CD4-positive, CD25-positive, alpha-beta regulatory T cell (primary cell): ENCODE results near the gene FEV. TPM values are rescaled to one million over a fixed set of nuclear protein-coding genes. Genes with fewer than 3 reads are reported as not detected.

Source experiments
- ATAC-seq, 2 donors: fragments of 150-1000 bp; cut with Tn5 transposase; one replicate each; pipeline ENCODE4 v1.10.0; 2021; ENCODE audit warnings: low read depth in 2 of 2, moderate number of reproducible peaks in 2 of 2, moderate library complexity in 1 of 2
- DNase-seq, 3 donors: peaks; one replicate each; pipeline versions ENCODE4 v3.0.0 to v3.0.0-alpha.2; 2012 to 2022; ENCODE audit warnings: mixed read lengths in 1 of 3
- H3K27ac ChIP-seq: one replicate; pipeline ENCODE4 v1.7.0; 2013; ENCODE audit warnings: mild to moderate bottlenecking, low read length; ENCODE audit not compliant: insufficient read depth, poor library complexity, severe bottlenecking
- H3K27me3 ChIP-seq: one replicate; pipeline ENCODE4 v1.7.0; 2013; ENCODE audit warnings: low read length; ENCODE audit not compliant: control insufficient read depth, insufficient read depth
- H3K36me3 ChIP-seq: one replicate; pipeline ENCODE4 v1.7.0; 2013; ENCODE audit warnings: mild to moderate bottlenecking, low read length, moderate library complexity; ENCODE audit not compliant: control insufficient read depth, insufficient read depth
- H3K4me1 ChIP-seq: 2 replicates; pipeline ENCODE4 v1.7.0; 2013; ENCODE audit warnings: mild to moderate bottlenecking, low read length; ENCODE audit not compliant: insufficient read depth, control insufficient read depth, poor library complexity, severe bottlenecking
- H3K4me3 ChIP-seq: one replicate; pipeline ENCODE4 v1.7.0; 2013; ENCODE audit warnings: low read depth, mild to moderate bottlenecking, low read length, moderate library complexity
- H3K9me3 ChIP-seq, 2 experiments: 1 replicate in 1 of 2; 2 replicates in 1 of 2; pipeline ENCODE4 v1.7.0; 2013; ENCODE audit warnings: low read length in 2 of 2, mild to moderate bottlenecking in 1 of 2, moderate library complexity in 1 of 2; ENCODE audit not compliant: control insufficient read depth in 2 of 2
- H3K27ac Mint-ChIP-seq, 3 donors: one replicate each; pipeline ENCODE4 v1.8.0; 2020 to 2022; ENCODE audit warnings: mild to moderate bottlenecking in 3 of 3, mixed read lengths in 3 of 3, moderate library complexity in 2 of 3
- H3K27me3 Mint-ChIP-seq: one replicate; pipeline ENCODE4 v1.8.0; 2022; ENCODE audit warnings: mild to moderate bottlenecking, mixed read lengths
- H3K36me3 Mint-ChIP-seq: one replicate; pipeline ENCODE4 v1.8.0; 2020; ENCODE audit warnings: mixed read lengths
- H3K4me1 Mint-ChIP-seq, 4 donors: one replicate each; pipeline ENCODE4 v1.8.0; 2020 to 2022; ENCODE audit warnings: mixed read lengths in 4 of 4, mild to moderate bottlenecking in 1 of 4
- H3K4me3 Mint-ChIP-seq, 4 donors: one replicate each; pipeline ENCODE4 v1.8.0; 2020 to 2022; ENCODE audit warnings: mild to moderate bottlenecking in 4 of 4, mixed read lengths in 4 of 4, moderate library complexity in 3 of 4
- H3K9me3 Mint-ChIP-seq, 7 donors: one replicate each; pipeline ENCODE4 v1.8.0; 2020 to 2022; ENCODE audit warnings: mixed read lengths in 7 of 7, mild to moderate bottlenecking in 3 of 7, moderate library complexity in 2 of 7
- polyA plus RNA-seq, 4 donors: library from polyadenylated mRNA; unstranded; fragments of 300-500 nt; fragmentation: Illumina TruSeq; gene quantifications; one replicate each; pipeline ENCODE4 v1.2.3, GENCODE V29; 2021
- total RNA-seq: library from RNA; stranded (reverse); gene quantifications from one replicate; pipeline ENCODE4 v1.2.3, GENCODE V29; 2022

Gene FEV
- total and polyA plus RNA-seq, 5 donors from 2014 or later, result not detected

DNA sequence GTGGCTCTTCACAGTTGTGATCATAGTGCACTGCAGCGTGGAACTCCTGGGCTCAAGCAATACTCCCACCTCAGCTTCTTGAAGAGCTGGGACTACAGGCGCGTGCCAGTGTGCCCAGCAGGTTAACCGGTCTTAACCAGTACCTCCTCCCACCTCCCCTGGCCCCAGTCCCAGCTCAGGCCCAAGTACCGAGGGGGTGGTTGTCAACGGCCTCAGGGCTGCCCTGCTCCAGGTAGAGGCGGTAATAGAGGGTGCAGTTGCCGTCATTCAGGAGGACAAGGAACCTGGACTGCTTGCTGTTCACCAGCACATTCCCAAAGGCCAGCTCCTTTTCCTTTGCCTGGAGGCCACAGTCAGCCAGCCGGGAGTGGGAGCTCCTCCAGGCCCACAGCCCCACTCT, 36.6 kb upstream of the FEV start:
- Histone ChIP-seq H3K4me1 (no peaks in the 10 kb centered on the region), H3K9me3 (no peaks in the 10 kb centered on the region), H3K27ac (no peak overlapping the region), H3K4me3 (no peak overlapping the region), H3K27me3 (no peaks in the 10 kb centered on the region), H3K36me3 (no peaks in the 10 kb centered on the region)
- no peaks in the 10 kb centered on the region for H3K36me3 Mint-ChIP-seq
- no peak overlapping the region for H3K4me3 Mint-ChIP-seq
- no peak for ATAC-seq
- no peak overlapping the region for H3K27ac Mint-ChIP-seq
- H3K4me1 Mint-ChIP-seq, result no peaks in the 10 kb centered on the region
- H3K9me3 Mint-ChIP-seq, result no peaks in the 10 kb centered on the region
- no peak for DNase-seq
- H3K27me3 Mint-ChIP-seq, result peaks cover 14% of the 10 kb centered on the region

DNA sequence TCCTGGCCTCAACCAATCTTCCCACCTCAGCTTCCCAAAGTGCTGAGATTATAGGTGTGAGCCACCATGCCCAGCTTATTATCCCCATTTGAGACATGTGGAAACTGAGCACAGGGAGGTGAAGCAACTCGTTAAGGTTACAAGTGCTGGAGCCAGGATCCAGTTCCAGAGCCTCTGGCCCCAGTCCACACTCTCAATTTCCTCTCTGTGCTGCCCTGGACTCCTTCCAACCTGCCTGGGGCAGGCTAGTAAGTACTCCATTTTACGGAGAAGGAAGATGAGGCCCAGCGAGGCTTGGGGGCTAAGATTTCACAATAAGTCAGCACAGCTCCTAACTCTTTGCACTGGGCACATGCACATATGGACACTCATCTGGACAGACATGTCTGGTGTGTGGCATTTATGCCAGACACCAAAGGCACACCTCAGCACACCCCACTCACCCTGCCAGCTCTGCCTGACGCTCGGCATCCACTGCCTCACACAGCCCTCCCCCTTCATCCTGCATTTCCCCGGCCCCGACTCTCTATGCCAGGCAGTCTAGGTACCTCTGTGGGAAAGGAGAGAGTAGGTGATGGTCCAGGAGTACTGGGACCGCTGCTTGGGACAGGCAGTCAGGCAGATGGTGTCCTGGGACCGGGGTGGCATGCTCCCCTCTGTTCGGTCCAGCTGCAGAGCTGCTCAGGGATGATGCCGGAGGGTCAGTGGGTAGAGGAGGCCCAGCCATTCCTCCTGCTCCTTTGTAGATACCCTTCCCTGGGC, 35.8 kb upstream of the FEV start:
- Histone ChIP-seq H3K4me3 (no peak overlapping the region), H3K36me3 (no peaks in the 10 kb centered on the region), H3K4me1 (no peaks in the 10 kb centered on the region), H3K27ac (no peak overlapping the region), H3K27me3 (no peaks in the 10 kb centered on the region), H3K9me3 (no peaks in the 10 kb centered on the region)
- Mint-ChIP-seq H3K4me3 (no peak overlapping the region), H3K4me1 (no peaks in the 10 kb centered on the region), H3K9me3 (no peaks in the 10 kb centered on the region), H3K27me3 (peaks cover 14% of the 10 kb centered on the region), H3K36me3 (no peaks in the 10 kb centered on the region), H3K27ac (peak overlapping the region in 1 of 3 donors; percentile 56)
- ATAC-seq, result no peak
- DNase-seq, result no peak

DNA sequence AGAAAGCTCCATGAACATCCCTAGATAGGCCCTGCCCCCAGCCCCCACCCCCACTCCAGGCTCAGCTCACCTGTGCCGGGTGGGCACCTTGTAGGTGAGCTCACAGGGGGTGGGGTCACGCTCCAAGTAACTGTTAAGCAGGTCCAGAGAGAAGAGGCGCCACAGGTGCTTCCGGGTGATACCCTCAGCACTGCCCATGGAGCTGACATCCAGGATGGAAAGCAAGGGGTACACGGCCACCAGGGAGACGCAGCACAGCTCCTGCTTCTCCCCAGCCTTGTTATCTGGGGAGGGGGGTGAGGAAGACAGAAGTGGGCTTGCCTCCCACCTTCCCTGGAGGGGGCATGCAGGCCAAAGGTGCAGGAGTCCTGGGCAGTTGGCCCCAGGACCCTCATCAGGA, 34.5 kb upstream of the FEV start:
- Histone ChIP-seq H3K9me3 (no peaks in the 10 kb centered on the region), H3K36me3 (no peaks in the 10 kb centered on the region), H3K4me1 (no peaks in the 10 kb centered on the region), H3K27ac (no peak overlapping the region), H3K4me3 (no peak overlapping the region), H3K27me3 (no peaks in the 10 kb centered on the region)
- H3K4me1 Mint-ChIP-seq, result no peaks in the 10 kb centered on the region
- peaks cover 14% of the 10 kb centered on the region for H3K27me3 Mint-ChIP-seq
- H3K36me3 Mint-ChIP-seq, result no peaks in the 10 kb centered on the region
- peaks cover 0 to 1% (median 0%) of the 10 kb centered on the region in 7 donors for H3K9me3 Mint-ChIP-seq
- no peak overlapping the region for H3K27ac Mint-ChIP-seq
- no peak for DNase-seq
- no peak overlapping the region for H3K4me3 Mint-ChIP-seq
- no peak for ATAC-seq

GRCh38 chr2:219018726-219019125, 33.7 kb upstream of the FEV start:
- peaks cover 14% of the 10 kb centered on the region for H3K27me3 Mint-ChIP-seq
- ATAC-seq, result no peak
- Histone ChIP-seq H3K9me3 (no peaks in the 10 kb centered on the region), H3K36me3 (no peaks in the 10 kb centered on the region), H3K4me3 (no peak overlapping the region), H3K4me1 (no peaks in the 10 kb centered on the region), H3K27ac (no peak overlapping the region), H3K27me3 (no peaks in the 10 kb centered on the region)
- H3K27ac Mint-ChIP-seq, result no peak overlapping the region
- no peak overlapping the region for H3K4me3 Mint-ChIP-seq
- no peaks in the 10 kb centered on the region for H3K4me1 Mint-ChIP-seq
- no peak for DNase-seq
- no peaks in the 10 kb centered on the region for H3K36me3 Mint-ChIP-seq
- peaks cover 0 to 1% (median 0%) of the 10 kb centered on the region in 7 donors for H3K9me3 Mint-ChIP-seq

- no peaks in the 10 kb centered on the region for H3K4me1 ChIP-seq
- DNase-seq (no peak), ATAC-seq (no peak)
- Mint-ChIP-seq H3K4me1 (no peaks in the 10 kb centered on the region), H3K36me3 (no peaks in the 10 kb centered on the region), H3K27me3 (peaks cover 14% of the 10 kb centered on the region), H3K27ac (no peak overlapping the region), H3K4me3 (no peak overlapping the region), H3K9me3 (peaks cover 0 to 1% (median 0%) of the 10 kb centered on the region in 7 donors)
- H3K9me3 ChIP-seq, result no peaks in the 10 kb centered on the region
- no peak overlapping the region for H3K4me3 ChIP-seq
- no peaks in the 10 kb centered on the region for H3K27me3 ChIP-seq
- no peaks in the 10 kb centered on the region for H3K36me3 ChIP-seq
- H3K27ac ChIP-seq, result no peak overlapping the region
Observed at GRCh38 chr2:219018286-219018685, 33.3 kb upstream of the FEV start.

GRCh38 chr2:219017201-219017931, 32.4 kb upstream of the FEV start:
- ATAC-seq, result no peak
- no peaks in the 10 kb centered on the region for H3K4me1 Mint-ChIP-seq
- no peak overlapping the region for H3K4me3 Mint-ChIP-seq
- peaks cover 0 to 1% (median 0%) of the 10 kb centered on the region in 7 donors for H3K9me3 Mint-ChIP-seq
- no peak overlapping the region for H3K4me3 ChIP-seq
- H3K27me3 ChIP-seq, result no peaks in the 10 kb centered on the region
- no peaks in the 10 kb centered on the region for H3K36me3 Mint-ChIP-seq
- no peaks in the 10 kb centered on the region for H3K36me3 ChIP-seq
- no peak overlapping the region for H3K27ac ChIP-seq
- no peaks in the 10 kb centered on the region for H3K4me1 ChIP-seq
- DNase-seq, result no peak
- no peak overlapping the region for H3K27ac Mint-ChIP-seq
- H3K9me3 ChIP-seq, result no peaks in the 10 kb centered on the region
- peaks cover 22% of the 10 kb centered on the region for H3K27me3 Mint-ChIP-seq

GRCh38 chr2:219016721-219017120, 31.7 kb upstream of the FEV start:
- peaks cover 0 to 1% (median 0%) of the 10 kb centered on the region in 7 donors for H3K9me3 Mint-ChIP-seq
- Histone ChIP-seq H3K4me3 (no peak overlapping the region), H3K4me1 (no peaks in the 10 kb centered on the region), H3K27ac (no peak overlapping the region), H3K9me3 (no peaks in the 10 kb centered on the region), H3K27me3 (no peaks in the 10 kb centered on the region), H3K36me3 (no peaks in the 10 kb centered on the region)
- no peak overlapping the region for H3K27ac Mint-ChIP-seq
- no peak for ATAC-seq
- no peak overlapping the region for H3K4me3 Mint-ChIP-seq
- no peaks in the 10 kb centered on the region for H3K4me1 Mint-ChIP-seq
- H3K36me3 Mint-ChIP-seq, result no peaks in the 10 kb centered on the region
- peaks cover 20% of the 10 kb centered on the region for H3K27me3 Mint-ChIP-seq
- DNase-seq, result no peak

- Mint-ChIP-seq H3K4me1 (no peaks in the 10 kb centered on the region), H3K27me3 (peaks cover 27% of the 10 kb centered on the region), H3K36me3 (no peaks in the 10 kb centered on the region), H3K9me3 (peaks cover 0 to 3% (median 0%) of the 10 kb centered on the region in 7 donors), H3K27ac (no peak overlapping the region), H3K4me3 (no peak overlapping the region)
- H3K9me3 ChIP-seq, result no peaks in the 10 kb centered on the region
- H3K36me3 ChIP-seq, result no peaks in the 10 kb centered on the region
- no peak overlapping the region for H3K4me3 ChIP-seq
- DNase-seq (no peak), ATAC-seq (no peak)
- H3K4me1 ChIP-seq, result no peaks in the 10 kb centered on the region
- no peaks in the 10 kb centered on the region for H3K27me3 ChIP-seq
- H3K27ac ChIP-seq, result no peak overlapping the region
Observed at GRCh38 chr2:219010873-219011272, 25.9 kb upstream of the FEV start.
